ENCODE measurements around the gene NR1H3.

The NR1H3 gene

DNA sequence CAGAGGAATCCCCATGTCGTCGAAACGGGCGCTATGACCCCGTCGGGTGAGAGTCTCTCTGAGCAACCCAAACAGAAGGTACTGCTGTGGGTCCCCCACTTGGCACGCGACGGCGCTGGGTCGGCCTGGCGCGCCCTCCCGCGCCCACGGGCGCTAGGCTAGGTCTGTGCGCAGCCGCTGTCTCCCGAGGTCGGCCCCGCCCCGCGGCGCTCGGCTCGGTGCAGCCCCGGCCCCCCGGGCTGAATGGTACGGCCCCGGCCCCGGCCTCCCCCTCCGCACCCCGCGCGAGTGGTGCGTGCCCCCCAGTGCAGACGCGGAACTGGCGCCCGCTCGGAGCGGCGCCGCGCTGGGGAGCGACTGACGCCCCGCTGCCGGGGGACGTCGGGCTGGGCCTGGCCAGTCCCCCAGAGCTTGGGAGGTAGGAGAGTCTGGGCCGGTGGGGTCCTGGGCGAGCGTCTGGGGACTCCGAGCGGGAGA lies 12.1 kb downstream of the NR1H3 start, which contains the start of gene MADD:
MADD (plus strand) TSS at position 305 of the 477 bp plus-strand sequence.
- peak; percentile 89 for DNase-seq (ENCODE audit: low spot score)

DNA sequence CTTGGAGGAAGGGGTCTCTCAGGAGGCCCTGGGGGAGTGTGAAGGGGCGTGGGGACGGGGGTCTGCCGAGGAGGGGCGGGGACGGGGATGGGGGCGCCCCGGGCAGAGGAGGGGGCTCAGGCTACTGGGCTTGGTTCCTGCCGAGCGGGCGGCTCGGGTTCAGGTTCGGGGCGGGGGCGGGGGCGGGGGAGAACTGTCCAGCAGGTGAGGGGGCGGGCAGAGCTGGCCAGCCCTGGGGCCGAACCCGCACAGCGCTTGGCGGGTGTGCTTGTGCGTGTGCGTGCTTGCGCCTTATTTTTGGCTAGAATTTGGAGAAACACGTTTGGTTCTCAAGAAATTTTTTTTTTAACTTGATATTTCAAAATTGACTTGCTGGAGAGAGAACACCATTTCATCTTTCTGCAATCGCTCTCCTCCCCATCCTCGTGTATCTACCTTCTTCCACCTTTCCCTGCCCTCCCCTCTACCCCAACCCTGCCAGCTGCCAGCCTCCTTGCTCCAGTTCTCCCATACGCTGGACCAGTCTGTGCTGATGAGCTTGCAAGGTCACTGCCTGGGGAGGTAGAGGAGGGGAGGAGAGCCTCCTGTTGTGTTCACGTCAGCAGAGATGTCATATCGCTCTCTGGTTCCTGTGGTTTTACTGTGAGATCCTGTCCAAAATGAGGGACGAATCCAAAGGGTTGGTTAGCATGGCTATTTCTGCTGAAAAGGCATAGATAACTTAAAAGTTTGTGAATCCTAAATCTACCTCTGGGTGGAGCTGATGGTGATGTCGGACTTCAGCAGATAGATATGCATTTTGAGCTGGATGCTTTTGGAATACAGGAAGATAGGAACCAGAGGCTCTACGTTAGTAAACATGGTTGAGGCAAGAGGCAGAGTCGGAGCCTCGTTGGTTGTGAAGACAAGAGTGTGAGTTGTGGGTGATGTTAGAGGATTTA lies 12.8 kb downstream of the NR1H3 start:
- DNase-seq (ENCODE audit: low spot score), result peak; percentile 64

DNA sequence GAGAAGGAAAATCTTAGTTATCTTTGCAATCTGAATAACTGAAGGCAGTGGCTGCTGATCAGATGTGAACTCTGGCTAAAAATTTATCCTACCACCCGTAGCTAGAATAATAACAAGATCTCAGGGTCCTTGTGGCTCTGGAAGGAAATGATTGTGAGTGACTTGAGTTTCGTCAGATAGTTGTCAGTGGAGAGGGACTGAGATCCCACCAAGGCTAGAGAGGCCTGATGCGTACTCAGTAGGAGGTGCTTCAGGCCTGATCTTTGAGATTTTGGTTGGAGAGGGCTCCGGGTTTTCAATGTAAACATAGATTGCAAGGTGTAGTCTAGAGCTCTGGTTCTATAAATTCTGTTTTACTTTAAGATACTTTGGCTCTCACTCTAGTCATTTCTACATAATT lies 13.5 kb downstream of the NR1H3 start:
- DNase-seq (ENCODE audit: low spot score), result no peak

DNA sequence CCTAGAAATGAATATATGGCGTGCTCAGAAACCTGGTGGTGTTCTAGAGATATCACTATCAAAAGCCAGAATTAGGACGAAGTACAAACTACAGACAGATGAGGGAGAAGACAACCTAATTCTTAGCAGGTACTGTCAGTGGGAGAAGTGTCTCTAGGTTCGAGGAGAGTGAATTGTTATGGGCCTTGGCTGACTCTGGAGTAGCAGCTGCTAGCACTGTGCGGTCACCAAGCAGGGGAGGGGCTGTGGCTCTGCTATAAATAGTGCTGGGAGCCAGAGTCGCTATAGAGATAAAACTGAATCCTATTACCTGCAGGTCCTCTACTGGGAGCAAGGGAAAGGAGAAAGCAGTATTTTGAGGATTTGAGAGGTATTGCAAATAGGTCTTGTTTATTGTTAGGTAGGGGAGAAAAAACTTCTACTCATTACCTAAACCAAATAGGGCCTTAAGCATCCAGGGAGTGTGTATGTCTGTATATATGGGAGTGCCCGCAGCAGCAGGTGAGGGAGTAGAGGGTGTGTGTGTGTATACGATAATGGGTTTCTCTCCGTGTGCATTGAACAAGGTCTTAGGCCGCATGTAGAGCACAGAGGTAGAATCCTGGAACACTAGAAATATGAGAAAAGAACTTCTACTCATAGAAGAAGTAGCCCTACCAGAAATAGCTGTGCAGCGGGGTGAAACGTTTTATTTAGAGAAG lies 14.3 kb downstream of the NR1H3 start:
- DNase-seq (ENCODE audit: low spot score), result no peak

DNA sequence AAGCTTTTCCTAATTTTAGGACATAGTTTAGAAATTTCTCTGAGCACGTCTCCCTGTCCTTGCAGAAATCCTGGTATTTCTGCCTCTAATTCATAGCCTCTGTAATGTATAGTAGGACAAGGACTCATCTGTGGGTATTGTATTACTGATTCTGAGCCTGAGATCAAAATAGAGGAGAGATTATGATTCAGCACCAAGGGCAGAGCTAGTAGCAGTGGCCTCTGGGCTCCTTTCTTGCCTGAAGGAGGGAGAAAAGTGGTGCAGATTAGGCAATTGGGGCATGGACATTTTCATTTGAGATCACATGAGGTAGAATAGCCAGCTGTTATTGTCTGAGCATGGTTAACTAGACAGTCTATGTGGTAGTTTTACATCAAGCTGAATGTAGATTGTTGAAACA lies 14.9 kb downstream of the NR1H3 start:
- DNase-seq (ENCODE audit: low spot score), result peak; percentile 39

DNA sequence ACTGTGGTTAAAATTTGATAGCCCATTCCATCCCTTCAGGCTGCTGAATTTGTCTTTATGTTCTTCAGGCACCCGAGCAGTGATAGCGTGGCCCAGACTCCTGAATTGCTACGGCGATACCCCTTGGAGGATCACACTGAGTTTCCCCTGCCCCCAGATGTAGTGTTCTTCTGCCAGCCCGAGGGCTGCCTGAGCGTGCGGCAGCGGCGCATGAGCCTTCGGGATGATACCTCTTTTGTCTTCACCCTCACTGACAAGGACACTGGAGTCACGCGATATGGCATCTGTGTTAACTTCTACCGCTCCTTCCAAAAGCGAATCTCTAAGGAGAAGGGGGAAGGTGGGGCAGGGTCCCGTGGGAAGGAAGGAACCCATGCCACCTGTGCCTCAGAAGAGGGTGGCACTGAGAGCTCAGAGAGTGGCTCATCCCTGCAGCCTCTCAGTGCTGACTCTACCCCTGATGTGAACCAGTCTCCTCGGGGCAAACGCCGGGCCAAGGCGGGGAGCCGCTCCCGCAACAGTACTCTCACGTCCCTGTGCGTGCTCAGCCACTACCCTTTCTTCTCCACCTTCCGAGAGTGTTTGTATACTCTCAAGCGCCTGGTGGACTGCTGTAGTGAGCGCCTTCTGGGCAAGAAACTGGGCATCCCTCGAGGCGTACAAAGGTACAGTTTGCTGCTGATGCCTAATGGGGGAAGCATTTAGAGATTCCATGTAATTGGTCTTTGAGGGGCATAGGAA lies 16.9 kb downstream of the NR1H3 start:
- no peak for DNase-seq (ENCODE audit: low spot score)

DNA sequence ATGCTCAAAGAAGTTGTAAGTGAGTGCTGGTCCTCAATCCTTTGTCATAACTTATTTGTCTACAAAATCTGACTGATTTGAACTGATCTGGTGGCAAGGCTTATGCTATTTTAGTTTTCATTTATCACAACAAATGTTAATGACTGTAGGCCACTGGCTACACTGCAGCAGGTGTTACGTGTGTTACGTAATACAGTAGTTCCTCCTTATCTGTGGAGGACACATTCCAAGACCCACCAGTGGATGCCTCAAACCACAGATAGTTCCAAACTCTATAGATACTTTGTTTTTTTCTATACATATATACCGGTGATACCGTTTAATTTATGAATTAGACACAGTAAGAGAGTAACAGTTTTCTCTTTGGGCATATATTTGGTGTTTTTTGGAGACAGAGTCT lies 19.1 kb downstream of the NR1H3 start:
- DNase-seq (ENCODE audit: low spot score), result no peak

DNA sequence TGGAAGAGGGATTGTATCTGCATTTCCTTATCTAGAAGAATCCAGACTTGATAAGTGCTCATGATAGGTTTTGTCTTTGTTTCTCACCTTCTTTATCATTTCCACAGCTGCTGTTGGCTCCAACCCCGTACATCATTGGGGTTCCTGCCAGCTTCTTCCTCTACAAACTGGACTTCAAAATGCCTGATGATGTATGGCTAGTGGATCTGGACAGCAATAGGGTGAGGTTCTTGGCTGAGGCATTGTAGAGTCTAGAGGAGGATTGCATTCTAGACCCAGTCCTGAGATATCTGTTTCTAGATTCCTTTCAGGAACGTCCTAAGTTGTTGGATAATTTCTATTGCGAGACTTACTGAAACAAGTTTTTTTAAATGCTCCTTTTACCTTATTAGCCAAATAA lies 20.3 kb downstream of the NR1H3 start:
- DNase-seq (ENCODE audit: low spot score), result no peak

DNA sequence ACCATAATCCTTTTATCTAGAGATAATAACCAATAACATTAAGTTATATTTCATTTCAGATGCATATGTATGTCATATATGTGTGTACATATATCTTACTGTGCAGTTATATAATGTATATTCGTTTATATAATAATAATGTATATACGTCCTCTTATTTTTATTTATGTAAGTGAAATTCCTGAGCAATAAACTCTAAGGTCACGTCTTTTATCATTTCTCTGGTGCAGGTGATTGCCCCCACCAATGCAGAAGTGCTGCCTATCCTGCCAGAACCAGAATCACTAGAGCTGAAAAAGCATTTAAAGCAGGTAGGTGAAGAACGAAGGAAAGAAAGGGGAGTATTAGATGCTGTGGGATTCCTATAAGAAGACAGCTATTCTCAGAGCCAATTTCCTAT lies 21.0 kb downstream of the NR1H3 start:
- no peak for DNase-seq (ENCODE audit: low spot score)

DNA sequence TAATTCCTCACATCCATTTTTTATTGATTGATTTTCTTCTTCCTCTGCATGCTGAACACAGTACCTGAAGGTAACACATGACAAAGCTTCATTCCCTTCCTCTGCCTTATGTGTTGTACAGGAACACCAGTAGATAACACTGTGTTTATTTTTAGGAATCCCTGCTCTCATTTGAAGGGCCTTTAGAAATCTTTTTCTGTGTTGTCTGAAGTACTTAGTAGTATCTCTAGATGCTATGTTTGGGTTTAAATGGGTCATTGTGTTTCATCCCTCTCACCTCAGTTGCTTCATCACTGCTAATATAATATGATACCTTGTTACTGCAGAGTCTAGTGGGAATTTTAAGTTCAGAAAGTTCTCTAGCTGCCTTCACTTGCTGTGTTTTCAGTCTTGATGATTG lies 22.3 kb downstream of the NR1H3 start:
- DNase-seq (ENCODE audit: low spot score), result no peak

DNA sequence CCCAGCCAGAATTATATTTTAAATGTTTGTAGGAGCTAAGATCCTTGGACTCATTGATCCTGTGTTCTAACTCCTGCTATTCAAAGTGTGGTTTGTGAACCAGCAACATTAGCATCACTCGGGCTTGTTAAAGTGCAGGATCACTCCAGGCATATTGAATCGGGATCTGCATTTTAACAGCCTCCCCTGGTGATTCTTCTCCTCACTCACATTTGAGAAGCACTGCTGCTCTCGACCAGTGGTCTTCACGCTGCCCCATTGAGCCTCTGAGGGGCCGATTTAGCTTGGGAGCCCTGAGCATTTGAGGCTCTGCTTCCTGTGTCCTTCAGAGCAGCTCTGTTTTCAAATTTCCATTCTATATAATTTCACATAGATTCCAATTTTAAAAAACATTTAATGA lies 23.1 kb downstream of the NR1H3 start:
- no peak for DNase-seq (ENCODE audit: low spot score)

DNA sequence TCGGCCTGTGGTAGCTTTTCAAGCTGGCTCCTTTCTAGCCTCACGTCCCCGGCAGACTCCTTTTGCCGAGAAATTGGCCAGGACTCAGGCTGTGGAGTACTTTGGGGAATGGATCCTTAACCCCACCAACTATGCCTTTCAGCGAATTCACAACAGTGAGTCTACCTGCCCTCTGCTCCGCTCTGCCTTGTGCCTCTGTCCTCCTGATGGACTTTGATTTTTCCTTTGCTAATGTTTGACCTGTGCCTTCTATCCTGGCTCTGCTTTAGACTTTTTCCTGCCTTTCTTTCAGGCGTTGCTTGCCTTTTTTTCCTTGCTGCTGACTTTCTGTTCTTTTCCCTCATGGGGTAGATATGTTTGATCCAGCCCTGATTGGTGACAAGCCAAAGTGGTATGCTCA lies 24.7 kb downstream of the NR1H3 start:
- DNase-seq (ENCODE audit: low spot score), result no peak

DNA sequence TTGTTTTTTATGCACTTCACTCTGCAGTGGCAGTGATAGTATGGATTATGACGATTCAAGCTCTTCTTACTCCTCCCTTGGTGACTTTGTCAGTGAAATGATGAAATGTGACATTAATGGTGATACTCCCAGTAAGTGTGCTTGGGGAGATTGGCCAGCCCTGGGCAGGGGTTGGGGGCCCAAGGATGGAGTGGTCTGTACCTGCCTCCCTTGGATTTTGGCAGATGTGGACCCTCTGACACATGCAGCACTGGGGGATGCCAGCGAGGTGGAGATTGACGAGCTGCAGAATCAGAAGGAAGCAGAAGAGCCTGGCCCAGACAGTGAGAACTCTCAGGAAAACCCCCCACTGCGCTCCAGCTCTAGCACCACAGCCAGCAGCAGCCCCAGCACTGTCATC lies 26.4 kb downstream of the NR1H3 start:
- DNase-seq (ENCODE audit: low spot score), result no peak

DNA sequence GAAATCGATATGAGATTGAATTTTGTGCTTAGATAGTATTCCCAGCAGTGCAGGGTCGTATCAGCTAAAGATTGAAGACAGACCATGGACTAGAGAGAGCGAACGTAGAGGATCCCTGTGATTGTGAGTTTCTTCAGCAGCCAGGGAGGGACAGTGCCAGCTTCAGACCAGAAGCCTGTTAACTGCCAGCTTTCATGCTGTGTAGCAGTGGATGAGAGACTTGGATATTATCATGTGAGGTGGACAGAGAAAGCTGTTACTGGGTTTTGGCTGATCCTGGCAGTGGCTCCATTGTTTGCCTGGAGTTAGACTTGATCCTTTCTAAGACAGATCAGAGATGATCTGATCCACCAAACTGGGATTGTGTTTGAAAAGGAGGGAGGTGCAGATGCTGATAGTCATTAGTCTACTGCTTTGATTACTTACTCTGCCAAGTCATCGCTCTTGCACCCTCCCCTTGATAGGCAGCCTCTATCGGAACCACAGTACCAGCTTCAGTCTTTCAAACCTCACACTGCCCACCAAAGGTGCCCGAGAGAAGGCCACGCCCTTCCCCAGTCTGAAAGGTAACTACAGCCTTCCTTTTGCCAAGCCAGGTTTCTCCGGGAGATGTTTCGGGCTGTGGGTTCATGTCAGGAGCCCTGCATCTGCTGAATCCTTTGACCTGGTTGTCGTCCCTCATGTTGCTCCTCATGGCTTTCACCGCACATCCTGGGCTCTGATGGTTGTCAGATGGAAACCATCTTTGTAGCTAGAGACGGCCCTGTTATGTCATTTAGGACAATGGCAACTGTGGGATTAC lies 28.4 kb downstream of the NR1H3 start:
- no peak for DNase-seq (ENCODE audit: low spot score)

DNA sequence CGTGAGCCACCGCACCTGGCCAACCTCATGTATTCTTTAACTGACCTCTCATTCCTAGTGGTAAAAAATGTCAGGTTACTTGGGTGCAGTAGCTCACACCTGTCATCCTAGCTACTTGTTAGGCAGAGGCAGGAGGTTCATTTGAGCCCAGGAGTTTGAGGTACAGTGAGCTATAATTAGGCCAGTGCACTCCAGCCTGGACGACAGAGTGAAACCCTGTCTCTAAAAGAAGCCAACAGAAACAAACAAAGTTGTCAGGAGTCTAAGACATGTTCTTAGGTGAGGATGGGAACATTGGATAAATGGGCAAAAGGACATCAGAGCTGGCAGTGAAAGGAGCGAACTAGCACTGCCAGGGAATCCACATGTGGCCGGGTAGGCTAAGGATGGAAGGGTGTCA lies 30.3 kb downstream of the NR1H3 start:
- DNase-seq (ENCODE audit: low spot score), result no peak

DNA sequence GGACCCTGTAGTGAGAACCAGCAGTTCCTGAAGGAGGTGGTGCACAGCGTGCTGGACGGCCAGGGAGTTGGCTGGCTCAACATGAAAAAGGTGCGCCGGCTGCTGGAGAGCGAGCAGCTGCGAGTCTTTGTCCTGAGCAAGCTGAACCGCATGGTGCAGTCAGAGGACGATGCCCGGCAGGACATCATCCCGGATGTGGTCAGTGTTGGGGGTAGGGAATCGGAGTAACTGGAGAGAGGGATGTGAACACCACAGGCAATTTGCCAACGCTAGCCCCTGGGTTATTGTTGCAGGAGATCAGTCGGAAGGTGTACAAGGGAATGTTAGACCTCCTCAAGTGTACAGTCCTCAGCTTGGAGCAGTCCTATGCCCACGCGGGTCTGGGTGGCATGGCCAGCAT lies 32.1 kb downstream of the NR1H3 start:
- DNase-seq (ENCODE audit: low spot score), result no peak

DNA sequence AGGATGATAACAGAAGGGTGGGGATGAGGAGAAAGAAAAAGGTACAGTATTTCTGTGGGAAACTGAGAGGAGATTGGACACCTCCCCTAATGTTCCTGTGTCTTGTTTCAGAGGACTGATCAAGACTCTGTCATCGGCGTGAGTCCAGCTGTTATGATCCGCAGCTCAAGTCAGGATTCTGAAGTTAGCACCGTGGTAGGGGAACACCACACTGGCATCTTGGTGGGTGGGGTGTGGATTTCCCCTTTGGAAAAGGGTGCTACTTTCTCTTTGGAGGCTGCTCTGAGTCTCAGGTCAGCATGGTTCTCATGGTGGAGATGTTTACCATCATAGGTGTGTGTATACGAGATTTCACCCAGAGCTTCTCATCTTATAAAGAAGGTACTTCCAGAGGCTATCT lies 37.6 kb downstream of the NR1H3 start:
- no peak for DNase-seq (ENCODE audit: low spot score)

DNA sequence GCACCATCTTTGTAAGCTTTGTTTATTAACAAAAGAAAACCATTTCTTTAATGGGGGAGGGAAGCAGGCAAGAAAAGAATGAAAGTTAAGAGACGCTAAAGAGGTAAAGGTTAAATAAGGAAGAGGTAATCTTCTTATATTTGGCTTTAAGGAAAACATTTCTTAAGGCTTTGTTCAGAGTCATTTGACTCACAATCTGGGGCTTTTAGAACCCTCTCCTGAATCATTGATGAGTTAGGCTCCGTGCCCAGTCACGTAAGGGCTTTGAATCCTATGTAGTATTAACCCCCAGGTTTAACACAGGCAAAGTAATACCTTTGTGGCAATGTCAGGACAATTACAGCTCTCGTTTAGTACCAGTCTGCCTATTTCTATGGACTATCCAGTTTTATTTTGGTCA lies 38.2 kb downstream of the NR1H3 start:
- DNase-seq (ENCODE audit: low spot score), result no peak

DNA sequence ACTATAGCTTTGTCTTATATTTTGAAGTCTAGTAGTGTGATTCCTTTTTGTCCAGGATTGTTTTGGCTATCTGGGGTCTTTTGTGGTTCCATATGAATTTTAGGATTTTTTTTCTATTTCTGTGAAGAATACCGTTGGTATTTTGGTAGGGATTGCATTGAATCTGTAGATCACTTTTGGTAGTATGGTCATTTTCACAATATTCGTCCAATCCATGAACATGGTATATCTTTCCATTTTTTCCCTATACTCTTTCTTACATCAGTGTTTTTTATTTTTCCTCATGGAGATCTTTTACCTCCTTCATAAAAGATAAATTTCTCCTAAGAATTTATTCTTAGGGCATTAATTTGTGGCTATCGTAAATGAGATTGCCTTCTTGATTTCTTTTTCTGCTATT lies 41.3 kb downstream of the NR1H3 start:
- DNase-seq (ENCODE audit: low spot score), result no peak

DNA sequence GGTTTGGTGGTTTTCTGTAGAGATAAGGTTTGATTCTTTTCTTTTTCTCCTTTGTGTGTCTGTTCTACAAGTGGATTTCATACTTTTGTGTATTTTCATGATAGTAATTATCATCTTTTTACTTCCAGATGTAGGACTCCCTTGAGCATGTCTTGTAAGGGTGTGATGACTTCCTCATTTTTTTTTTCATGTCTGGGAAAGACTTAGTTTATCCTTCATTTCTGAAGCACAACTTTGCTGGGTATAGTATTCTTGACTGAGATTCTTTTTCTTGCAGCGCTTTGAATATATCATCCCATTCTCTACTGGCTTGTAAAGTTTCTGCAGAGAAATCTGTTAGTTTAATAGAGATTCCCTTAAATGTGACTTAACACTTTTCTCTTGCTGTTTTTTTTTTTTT lies 45.1 kb downstream of the NR1H3 start:
- no peak for DNase-seq (ENCODE audit: low spot score)

DNA sequence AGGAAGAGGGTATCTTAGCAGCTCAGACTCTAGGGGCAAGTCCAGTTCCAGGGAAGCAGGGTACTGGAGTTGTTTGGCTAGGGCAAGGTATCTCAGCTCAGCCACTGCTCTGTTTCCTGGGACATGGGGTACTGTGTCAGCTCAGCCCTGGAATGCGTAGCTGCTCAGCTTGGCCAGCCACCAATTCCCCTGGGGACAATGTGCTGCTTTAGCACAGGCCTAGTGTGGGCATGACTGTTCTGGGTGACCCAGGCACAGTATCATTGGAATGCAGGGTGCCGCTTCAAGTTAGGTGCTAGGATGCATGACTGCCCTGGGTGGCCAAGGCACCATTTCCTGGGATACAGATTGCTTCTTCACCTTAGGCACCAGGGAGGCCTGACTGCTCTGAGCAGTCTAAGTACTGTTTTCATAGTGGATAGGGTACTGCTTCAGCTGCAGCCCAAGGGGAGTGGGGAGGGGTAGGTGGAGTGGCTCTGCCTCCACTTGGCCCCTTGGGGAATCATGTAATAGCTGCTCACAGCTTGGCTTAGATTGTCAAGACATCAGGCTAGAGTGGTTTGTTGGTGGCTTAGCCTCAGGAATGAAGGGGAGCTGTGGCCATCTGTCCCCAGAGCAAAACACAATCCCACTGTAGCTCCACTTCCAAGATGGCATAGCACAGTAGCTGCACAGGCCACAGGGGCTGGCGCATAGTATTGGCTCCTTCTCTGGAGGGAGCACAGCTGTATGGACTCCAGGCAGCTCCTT lies 48.1 kb downstream of the NR1H3 start:
- DNase-seq (ENCODE audit: low spot score), result no peak
